Testis (tissue), 3 donors: ENCODE results near the gene TMED1. TPM values are rescaled to one million over a fixed set of nuclear protein-coding genes. Genes with fewer than 3 reads are reported as not detected.

ENCODE experiments used
- DNase-seq: peaks from one replicate; pipeline ENCODE4 v3.0.0-alpha.2; 2019
- H3K27ac ChIP-seq, 2 donors: fragments of 200-600 bp; sonication (generic); one replicate each; pipeline ENCODE4 v1.5.1; 2019
- H3K27me3 ChIP-seq: fragments of 200-600 bp; sonication (generic); one replicate; pipeline ENCODE4 v1.5.1; 2019
- H3K36me3 ChIP-seq: fragments of 200-600 bp; sonication (generic); one replicate; pipeline ENCODE4 v1.5.1; 2017; ENCODE audit warnings: low read depth; ENCODE audit errors: missing control alignments
- H3K4me1 ChIP-seq: fragments of 200-600 bp; sonication (generic); one replicate; pipeline ENCODE4 v1.5.1; 2019
- H3K4me3 ChIP-seq, 2 donors: fragments of 200-600 bp; sonication (generic); one replicate each; pipeline ENCODE4 v1.5.1; 2017 to 2019
- H3K9me3 ChIP-seq: fragments of 200-600 bp; sonication (generic); one replicate; pipeline ENCODE4 v1.5.1; 2017
- POLR2A ChIP-seq: fragments of 450-650 bp; IDR thresholded peaks from one replicate; pipeline ENCODE4 v1.6.1; 2017; ENCODE audit warnings: antibody characterized with exemption, mild to moderate bottlenecking, moderate library complexity
- WGBS, 2 donors: methylation state at CpG; one replicate each; pipeline ENCODE4 v1.1.5; 2018; 5-methylcytosine and 5-hydroxymethylcytosine counted together
- intact Hi-C: fragments of 100-400 bp; cut with DNase I; formaldehyde crosslinking; loops from one replicate; pipeline ENCODE4 v1.15.1; 2023; ENCODE audit warnings: low total_unique reads
- microRNA-seq, 2 donors: library from miRNA; unstranded; fragments of <30 nt; microRNA quantifications; one replicate each; pipeline ENCODE4, GENCODE V29; 2016; ENCODE audit warnings: borderline number of aligned reads in 2 of 2, borderline replicate concordance in 1 of 2
- polyA plus RNA-seq: library from polyadenylated mRNA; stranded (reverse); fragments of 350-450 nt; fragmentation: Illumina TruSeq; extraction: RNeasy Lipid Tissue Mini Kit (QIAGEN cat#74804); gene quantifications from one replicate; pipeline ENCODE4 v1.2.3, GENCODE V29; 2014; ENCODE audit warnings: low read depth, low replicate concordance; ENCODE audit not compliant: insufficient read depth
- small RNA-seq, 2 donors: library from RNA; depleted of rRNA; stranded (forward); fragments of <200 nt; gene quantifications; one replicate each; pipeline ENCODE3, GENCODE V24; 2016
- total RNA-seq, 2 donors: library from RNA; depleted of rRNA; stranded (reverse); fragments of >200 nt; gene quantifications; one replicate each; pipeline ENCODE4 v1.2.3, GENCODE V29; 2016
- TF ChIP-seq, protein P1 (sequence below), 3 experiments: fragments of 450-650 bp in 2 of 3; fragments of 200-600 bp in 1 of 3; sonication (generic) in 1 of 3; IDR thresholded peaks; one replicate each; pipeline ENCODE4 v1.5.1; 2016 to 2019; ENCODE audit warnings: antibody characterized with exemption in 3 of 3, mild to moderate bottlenecking in 2 of 3, moderate library complexity in 1 of 3

The TMED1 gene
- total and polyA plus RNA-seq, 3 donors from 2014 or later = 30.2 to 59.3 (median 34.0) TPM

DNA sequence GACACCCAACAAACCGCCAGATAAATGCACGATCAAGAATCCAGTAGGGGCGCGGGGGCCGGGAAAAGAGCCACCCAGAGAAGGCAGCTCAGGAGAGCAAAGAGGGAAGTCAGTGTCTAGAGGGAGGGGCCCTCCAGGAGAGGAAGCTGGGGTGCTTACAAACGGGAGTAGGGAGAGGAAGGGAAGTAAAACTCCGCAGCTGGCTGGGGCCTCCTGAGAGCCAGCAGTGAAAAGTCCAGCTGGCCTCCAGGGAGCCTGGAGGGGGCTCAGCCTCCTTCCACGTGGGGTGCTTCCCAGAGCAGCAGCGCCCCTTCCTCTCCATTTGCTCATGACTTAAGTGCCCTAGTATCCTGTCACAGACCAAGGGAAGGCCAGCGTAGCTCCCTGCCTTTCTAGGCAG lies 51.8 kb downstream of the TMED1 start:
- Histone ChIP-seq H3K36me3 (no peaks in the 10 kb centered on the region), H3K9me3 (no peaks in the 10 kb centered on the region), H3K27me3 (no peaks in the 10 kb centered on the region), H3K4me3 (no peak overlapping the region), H3K4me1 (no peaks in the 10 kb centered on the region), H3K27ac (no peak overlapping the region)
- DNase-seq = no peak
- no peak for TF ChIP-seq POLR2A
- TF ChIP-seq, protein P1, sequence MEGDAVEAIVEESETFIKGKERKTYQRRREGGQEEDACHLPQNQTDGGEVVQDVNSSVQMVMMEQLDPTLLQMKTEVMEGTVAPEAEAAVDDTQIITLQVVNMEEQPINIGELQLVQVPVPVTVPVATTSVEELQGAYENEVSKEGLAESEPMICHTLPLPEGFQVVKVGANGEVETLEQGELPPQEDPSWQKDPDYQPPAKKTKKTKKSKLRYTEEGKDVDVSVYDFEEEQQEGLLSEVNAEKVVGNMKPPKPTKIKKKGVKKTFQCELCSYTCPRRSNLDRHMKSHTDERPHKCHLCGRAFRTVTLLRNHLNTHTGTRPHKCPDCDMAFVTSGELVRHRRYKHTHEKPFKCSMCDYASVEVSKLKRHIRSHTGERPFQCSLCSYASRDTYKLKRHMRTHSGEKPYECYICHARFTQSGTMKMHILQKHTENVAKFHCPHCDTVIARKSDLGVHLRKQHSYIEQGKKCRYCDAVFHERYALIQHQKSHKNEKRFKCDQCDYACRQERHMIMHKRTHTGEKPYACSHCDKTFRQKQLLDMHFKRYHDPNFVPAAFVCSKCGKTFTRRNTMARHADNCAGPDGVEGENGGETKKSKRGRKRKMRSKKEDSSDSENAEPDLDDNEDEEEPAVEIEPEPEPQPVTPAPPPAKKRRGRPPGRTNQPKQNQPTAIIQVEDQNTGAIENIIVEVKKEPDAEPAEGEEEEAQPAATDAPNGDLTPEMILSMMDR (IDR thresholded peaks at IDR 0.05) = no peak
- intact Hi-C loops = no loop called here
- WGBS, 2 donors = 67 to 83% methylated on average over 10 of the region's 10 CpGs

DNA sequence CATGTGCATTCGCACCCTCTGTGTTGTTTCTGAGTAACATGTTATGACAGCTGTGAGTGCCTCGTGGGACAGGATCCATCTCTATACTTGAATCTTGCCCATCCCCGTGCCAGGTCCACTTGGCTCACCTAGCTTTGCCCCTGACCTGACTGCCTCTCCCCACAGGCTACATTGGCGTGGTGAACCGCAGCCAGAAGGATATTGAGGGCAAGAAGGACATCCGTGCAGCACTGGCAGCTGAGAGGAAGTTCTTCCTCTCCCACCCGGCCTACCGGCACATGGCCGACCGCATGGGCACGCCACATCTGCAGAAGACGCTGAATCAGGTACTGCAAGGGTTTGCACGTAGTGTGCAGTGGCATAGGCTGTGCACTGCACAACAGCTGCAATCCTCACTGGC lies 53.2 kb downstream of the TMED1 start:
- Histone ChIP-seq H3K27me3 (no peaks in the 10 kb centered on the region), H3K9me3 (no peaks in the 10 kb centered on the region), H3K4me1 (no peaks in the 10 kb centered on the region), H3K36me3 (no peaks in the 10 kb centered on the region), H3K27ac (no peak overlapping the region), H3K4me3 (no peak overlapping the region)
- TF ChIP-seq, protein P1 (IDR thresholded peaks at IDR 0.05) = no peak
- no peak for TF ChIP-seq POLR2A
- 91% methylated on average over 13 of the region's 13 CpGs for WGBS, 2 donors
- intact Hi-C loops = no loop called here
- no peak for DNase-seq

Small RNAs within 50 kb of the gene (microRNA-seq; reads per million reads assigned to microRNA genes)
- gene MIR199A1 (0 to 0.69 reads per million in 2 donors), gene MIR6793 (0.69 to 0.70 reads per million in 2 donors)

Small RNAs within 50 kb of the gene (small RNA-seq; reads per million reads assigned to genes)
- 0 reads per million in 2 donors for gene MIR199A1
- 0 to 0.18 reads per million in 2 donors for gene MIR6793

Other genes with a start within 250 kb of the TMED1 start
- gene AP1M2, start 248.9 kb downstream of the TMED1 start, total RNA-seq = 1 to 10 TPM; 6.9 to 7.7 TPM
- 23.3 TPM for gene AP1M2, start 248.9 kb downstream of the TMED1 start, polyA plus RNA-seq
- 100 to 1,000 TPM; 360 to 463 TPM for gene SLC44A2, start 210.7 kb downstream of the TMED1 start, total RNA-seq
- gene SLC44A2, start 210.7 kb downstream of the TMED1 start, polyA plus RNA-seq = 268 TPM
- 100 to 1,000 TPM; 246 to 253 TPM for gene ILF3, start 181.9 kb downstream of the TMED1 start, total RNA-seq
- 263 TPM for gene ILF3, start 181.9 kb downstream of the TMED1 start, polyA plus RNA-seq
- 10 to 100 TPM; 44.3 to 44.6 TPM for gene QTRT1, start 134.8 kb downstream of the TMED1 start, total RNA-seq
- 27.8 TPM for gene QTRT1, start 134.8 kb downstream of the TMED1 start, polyA plus RNA-seq
- gene DNM2, start 118.1 kb downstream of the TMED1 start, total RNA-seq = 100 to 1,000 TPM; 226 to 274 TPM
- 166 TPM for gene DNM2, start 118.1 kb downstream of the TMED1 start, polyA plus RNA-seq
- 10 to 100 TPM; 17.4 to 21.0 TPM for gene C19orf38, start 12.2 kb upstream of the TMED1 start, total RNA-seq
- gene C19orf38, start 12.2 kb upstream of the TMED1 start, polyA plus RNA-seq = 19.3 TPM
- gene CARM1, start 35.3 kb upstream of the TMED1 start, total RNA-seq = 10 to 100 TPM; 79.5 to 82.4 TPM
- 110 TPM for gene CARM1, start 35.3 kb upstream of the TMED1 start, polyA plus RNA-seq
- gene YIPF2, start 92.4 kb upstream of the TMED1 start, total RNA-seq = 100 to 1,000 TPM in 1 of 2 donors, 10 to 100 TPM in 1; 95.3 to 106 TPM
- 143 TPM for gene YIPF2, start 92.4 kb upstream of the TMED1 start, polyA plus RNA-seq
- 10 to 100 TPM; 40.9 to 45.7 TPM for gene TIMM29, start 92.6 kb upstream of the TMED1 start, total RNA-seq
- 20.2 TPM for gene TIMM29, start 92.6 kb upstream of the TMED1 start, polyA plus RNA-seq
- 100 to 1,000 TPM; 180 to 188 TPM for gene SMARCA4, start 124.8 kb upstream of the TMED1 start, total RNA-seq
- gene SMARCA4, start 124.8 kb upstream of the TMED1 start, polyA plus RNA-seq = 141 TPM